Peyer's patch (tissue), 4 donors: Measurements from ENCODE around the gene PIP5K1B.

ENCODE experiments used
- POLR2A ChIP-seq, 2 donors: fragments of 450-650 bp; IDR thresholded peaks; one replicate each; pipeline ENCODE4 v1.5.1; 2017; ENCODE audit warnings: antibody characterized with exemption in 2 of 2, mild to moderate bottlenecking in 2 of 2, moderate library complexity in 2 of 2
- TF ChIP-seq, protein P1 (sequence below), 6 experiments: fragments of 450-650 bp in 4 of 6; fragments of 200-600 bp in 2 of 6; sonication (generic) in 1 of 6; IDR thresholded peaks; one replicate each; pipeline ENCODE4 v1.5.1; 2017 to 2019; ENCODE audit warnings: antibody characterized with exemption in 6 of 6, mild to moderate bottlenecking in 3 of 6, moderate library complexity in 1 of 6

DNA sequence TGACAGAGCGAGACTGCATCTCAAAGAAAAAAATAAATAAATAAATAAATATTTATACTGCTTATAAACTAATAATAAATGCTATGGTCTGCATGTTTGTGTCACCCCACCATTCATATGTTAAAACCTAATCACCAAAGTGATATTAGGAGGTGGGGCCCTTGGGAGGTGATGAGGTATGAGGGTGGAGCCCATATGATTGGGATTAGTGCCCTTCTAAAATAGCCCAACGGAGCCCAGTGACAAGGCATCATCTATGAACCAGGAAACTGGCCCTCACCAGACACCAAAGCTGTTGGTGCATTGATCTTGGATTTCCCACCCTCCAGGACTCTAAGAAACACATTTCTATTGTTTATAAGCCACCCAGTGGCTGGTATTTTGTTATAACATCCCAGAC is 335.6 kb downstream of the PIP5K1B start:
- TF ChIP-seq, protein P1, sequence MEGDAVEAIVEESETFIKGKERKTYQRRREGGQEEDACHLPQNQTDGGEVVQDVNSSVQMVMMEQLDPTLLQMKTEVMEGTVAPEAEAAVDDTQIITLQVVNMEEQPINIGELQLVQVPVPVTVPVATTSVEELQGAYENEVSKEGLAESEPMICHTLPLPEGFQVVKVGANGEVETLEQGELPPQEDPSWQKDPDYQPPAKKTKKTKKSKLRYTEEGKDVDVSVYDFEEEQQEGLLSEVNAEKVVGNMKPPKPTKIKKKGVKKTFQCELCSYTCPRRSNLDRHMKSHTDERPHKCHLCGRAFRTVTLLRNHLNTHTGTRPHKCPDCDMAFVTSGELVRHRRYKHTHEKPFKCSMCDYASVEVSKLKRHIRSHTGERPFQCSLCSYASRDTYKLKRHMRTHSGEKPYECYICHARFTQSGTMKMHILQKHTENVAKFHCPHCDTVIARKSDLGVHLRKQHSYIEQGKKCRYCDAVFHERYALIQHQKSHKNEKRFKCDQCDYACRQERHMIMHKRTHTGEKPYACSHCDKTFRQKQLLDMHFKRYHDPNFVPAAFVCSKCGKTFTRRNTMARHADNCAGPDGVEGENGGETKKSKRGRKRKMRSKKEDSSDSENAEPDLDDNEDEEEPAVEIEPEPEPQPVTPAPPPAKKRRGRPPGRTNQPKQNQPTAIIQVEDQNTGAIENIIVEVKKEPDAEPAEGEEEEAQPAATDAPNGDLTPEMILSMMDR (IDR thresholded peaks at IDR 0.05) = no peak
- TF ChIP-seq POLR2A (IDR thresholded peaks at IDR 0.05) = no peak
